ENCODE data around the gene UQCC3.

The UQCC3 gene

GRCh38 chr11:62715150-62716130 lies 44.0 kb downstream of the UQCC3 start:
- H3K4me1 ChIP-seq (ENCODE audit: insufficient read depth, poor library complexity, severe bottlenecking) = no peaks in the 10 kb centered on the region
- no peaks in the 10 kb centered on the region for H3K27me3 ChIP-seq (ENCODE audit: insufficient read depth, poor library complexity, severe bottlenecking)
- no peak for DNase-seq (ENCODE audit: low spot score)
- no peak for ATAC-seq (ENCODE audit: low read depth)
- no peaks in the 10 kb centered on the region for H3K9me3 ChIP-seq (ENCODE audit: severe bottlenecking)
- no peak overlapping the region for H3K27ac ChIP-seq (ENCODE audit: poor library complexity, severe bottlenecking)
- TF ChIP-seq, protein P1, sequence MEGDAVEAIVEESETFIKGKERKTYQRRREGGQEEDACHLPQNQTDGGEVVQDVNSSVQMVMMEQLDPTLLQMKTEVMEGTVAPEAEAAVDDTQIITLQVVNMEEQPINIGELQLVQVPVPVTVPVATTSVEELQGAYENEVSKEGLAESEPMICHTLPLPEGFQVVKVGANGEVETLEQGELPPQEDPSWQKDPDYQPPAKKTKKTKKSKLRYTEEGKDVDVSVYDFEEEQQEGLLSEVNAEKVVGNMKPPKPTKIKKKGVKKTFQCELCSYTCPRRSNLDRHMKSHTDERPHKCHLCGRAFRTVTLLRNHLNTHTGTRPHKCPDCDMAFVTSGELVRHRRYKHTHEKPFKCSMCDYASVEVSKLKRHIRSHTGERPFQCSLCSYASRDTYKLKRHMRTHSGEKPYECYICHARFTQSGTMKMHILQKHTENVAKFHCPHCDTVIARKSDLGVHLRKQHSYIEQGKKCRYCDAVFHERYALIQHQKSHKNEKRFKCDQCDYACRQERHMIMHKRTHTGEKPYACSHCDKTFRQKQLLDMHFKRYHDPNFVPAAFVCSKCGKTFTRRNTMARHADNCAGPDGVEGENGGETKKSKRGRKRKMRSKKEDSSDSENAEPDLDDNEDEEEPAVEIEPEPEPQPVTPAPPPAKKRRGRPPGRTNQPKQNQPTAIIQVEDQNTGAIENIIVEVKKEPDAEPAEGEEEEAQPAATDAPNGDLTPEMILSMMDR (IDR thresholded peaks at IDR 0.05; ENCODE audit: poor library complexity, severe bottlenecking) = no peak
- peaks cover 92% of the 10 kb centered on the region for H3K36me3 ChIP-seq (ENCODE audit: low read depth)
- no peak overlapping the region for H3K4me3 ChIP-seq (ENCODE audit: severe bottlenecking)

DNA sequence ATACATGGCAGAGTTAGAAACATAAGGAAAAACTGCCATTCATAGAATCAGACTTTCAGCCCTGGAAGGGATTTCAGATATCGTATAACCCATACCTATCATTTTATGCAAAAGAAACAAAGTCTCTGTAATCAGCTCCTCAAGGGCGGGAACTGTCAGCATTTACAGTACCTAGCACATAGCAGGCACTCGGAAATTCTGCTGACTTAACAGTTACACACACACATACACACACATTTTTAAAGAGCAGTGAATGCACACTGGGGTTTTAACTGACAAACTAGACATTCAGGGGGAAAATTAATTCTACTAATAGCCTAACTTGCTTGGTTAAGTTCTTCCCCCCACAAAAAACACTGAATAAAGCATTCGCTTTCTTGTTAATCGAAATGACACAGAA lies 44.7 kb downstream of the UQCC3 start:
- DNase-seq (ENCODE audit: low spot score) = no peak
- Histone ChIP-seq H3K4me3 (ENCODE audit: severe bottlenecking) (no peak overlapping the region), H3K4me1 (ENCODE audit: insufficient read depth, poor library complexity, severe bottlenecking) (no peaks in the 10 kb centered on the region), H3K27me3 (ENCODE audit: insufficient read depth, poor library complexity, severe bottlenecking) (no peaks in the 10 kb centered on the region), H3K36me3 (ENCODE audit: low read depth) (peaks cover 92% of the 10 kb centered on the region), H3K9me3 (ENCODE audit: severe bottlenecking) (no peaks in the 10 kb centered on the region), H3K27ac (ENCODE audit: poor library complexity, severe bottlenecking) (no peak overlapping the region)
- ATAC-seq (ENCODE audit: low read depth) = no peak
- TF ChIP-seq, protein P1 (IDR thresholded peaks at IDR 0.05; ENCODE audit: poor library complexity, severe bottlenecking) = no peak

DNA sequence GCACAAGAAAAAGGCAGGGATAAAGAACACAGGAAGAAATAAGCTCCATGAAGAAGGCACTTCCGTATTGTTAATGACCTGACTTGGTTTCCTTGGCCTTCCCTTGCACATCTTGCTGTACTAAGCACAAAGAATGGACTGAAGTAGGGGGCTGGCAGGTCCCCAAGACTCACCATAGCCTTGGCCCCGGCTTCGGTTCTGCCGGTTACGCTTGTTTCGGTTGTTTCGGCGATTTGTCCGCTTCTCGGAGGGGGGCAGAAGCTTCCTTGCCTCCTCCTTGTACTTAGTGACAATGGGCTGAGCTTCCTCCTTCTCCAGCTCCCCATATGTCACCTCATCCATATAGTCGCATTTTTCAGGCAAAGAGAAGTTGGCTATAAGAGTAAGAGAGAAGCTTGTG lies 45.3 kb downstream of the UQCC3 start:
- peaks cover 92% of the 10 kb centered on the region for H3K36me3 ChIP-seq (ENCODE audit: low read depth)
- TF ChIP-seq, protein P1 (IDR thresholded peaks at IDR 0.05; ENCODE audit: poor library complexity, severe bottlenecking) = no peak
- H3K4me1 ChIP-seq (ENCODE audit: insufficient read depth, poor library complexity, severe bottlenecking) = no peaks in the 10 kb centered on the region
- H3K27ac ChIP-seq (ENCODE audit: poor library complexity, severe bottlenecking) = no peak overlapping the region
- ATAC-seq (ENCODE audit: low read depth) (no peak), DNase-seq (ENCODE audit: low spot score) (no peak)
- no peaks in the 10 kb centered on the region for H3K27me3 ChIP-seq (ENCODE audit: insufficient read depth, poor library complexity, severe bottlenecking)
- no peaks in the 10 kb centered on the region for H3K9me3 ChIP-seq (ENCODE audit: severe bottlenecking)
- no peak overlapping the region for H3K4me3 ChIP-seq (ENCODE audit: severe bottlenecking)

DNA sequence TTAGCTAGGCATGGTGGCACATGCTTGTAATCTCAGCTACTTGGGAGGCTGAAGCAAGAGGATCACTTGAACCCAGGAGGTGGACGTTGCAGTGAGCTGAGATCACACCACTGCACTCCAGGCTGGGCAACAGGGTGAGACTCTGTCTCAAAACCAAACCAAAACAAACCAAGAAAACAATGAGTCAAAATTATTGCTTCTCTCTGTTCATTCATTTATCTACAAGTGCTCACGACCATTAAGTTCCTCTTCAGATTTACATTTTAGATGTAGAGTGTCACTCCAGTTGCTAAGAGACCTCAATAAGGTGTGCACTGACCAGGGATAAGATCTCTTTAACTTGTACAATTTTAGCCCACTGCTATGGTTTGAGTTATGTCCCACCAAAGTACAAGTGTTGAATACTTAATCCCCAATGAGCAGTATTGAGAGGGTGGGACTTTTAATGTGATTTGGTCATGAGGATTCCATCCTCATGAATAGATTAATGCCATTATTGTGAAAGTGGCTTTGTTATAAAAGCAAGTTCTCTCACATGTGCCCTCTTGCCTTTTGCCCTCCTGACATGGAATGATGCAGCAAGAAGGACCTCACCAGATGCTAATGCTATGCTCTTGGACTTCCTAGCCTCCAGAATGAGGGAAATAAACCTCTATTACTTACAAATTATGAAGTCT lies 48.0 kb downstream of the UQCC3 start:
- Histone ChIP-seq H3K27ac (ENCODE audit: poor library complexity, severe bottlenecking) (no peak overlapping the region), H3K4me3 (ENCODE audit: severe bottlenecking) (no peak overlapping the region), H3K9me3 (ENCODE audit: severe bottlenecking) (no peaks in the 10 kb centered on the region), H3K27me3 (ENCODE audit: insufficient read depth, poor library complexity, severe bottlenecking) (no peaks in the 10 kb centered on the region), H3K36me3 (ENCODE audit: low read depth) (peaks cover 97% of the 10 kb centered on the region), H3K4me1 (ENCODE audit: insufficient read depth, poor library complexity, severe bottlenecking) (peaks cover 2% of the 10 kb centered on the region)
- TF ChIP-seq, protein P1 (IDR thresholded peaks at IDR 0.05; ENCODE audit: poor library complexity, severe bottlenecking) = no peak
- ATAC-seq (ENCODE audit: low read depth) = no peak
- DNase-seq (ENCODE audit: low spot score) = no peak

Measured in RWPE2 (cell line).